Measurements from ENCODE around the gene CD177.
"Not testable (repeated sequence)": the region's sequence is repeated elsewhere in the genome, so short reads cannot be mapped to it uniquely, and the experiment has no call there.

The CD177 gene

DNA sequence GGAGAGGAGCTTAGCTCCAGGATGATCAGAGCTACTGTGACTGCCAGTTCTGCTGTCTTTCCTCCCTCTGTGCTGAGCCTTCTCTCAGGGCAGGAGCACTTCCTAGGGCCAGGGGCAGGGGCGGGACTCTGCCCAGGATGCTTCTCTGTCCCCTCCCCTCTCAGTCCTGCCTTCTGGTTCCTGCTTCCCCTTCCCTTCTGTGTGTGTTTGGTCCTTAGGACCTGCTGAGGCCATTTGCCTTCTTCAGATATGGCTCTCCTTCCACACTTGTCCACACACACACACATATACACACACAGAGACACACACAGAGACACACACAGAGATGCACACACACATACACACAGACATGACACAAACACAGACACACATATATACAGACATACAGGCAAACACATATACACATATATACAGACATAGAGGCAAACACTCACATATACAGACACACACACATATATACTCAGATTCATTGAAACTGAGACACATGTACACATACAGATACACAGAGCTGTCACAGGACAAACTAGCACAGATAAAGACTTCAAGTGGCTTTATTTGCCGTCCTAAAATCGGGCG is 22.0 kb upstream of the CD177 start:
- no peak overlapping the region for H3K4me3 ChIP-seq (ENCODE audit: low read depth, low read length)
- DNase-seq (ENCODE audit: low read depth, low spot score): no peak
- ChIA-PET CTCF (interaction anchor here (1.5 kb wide), 1 partner anchor 11 kb away, joined by 4 read pairs; no protein-coding TSS in a partner anchor), POLR2A (no interaction called here)
- TF ChIP-seq, protein P1, sequence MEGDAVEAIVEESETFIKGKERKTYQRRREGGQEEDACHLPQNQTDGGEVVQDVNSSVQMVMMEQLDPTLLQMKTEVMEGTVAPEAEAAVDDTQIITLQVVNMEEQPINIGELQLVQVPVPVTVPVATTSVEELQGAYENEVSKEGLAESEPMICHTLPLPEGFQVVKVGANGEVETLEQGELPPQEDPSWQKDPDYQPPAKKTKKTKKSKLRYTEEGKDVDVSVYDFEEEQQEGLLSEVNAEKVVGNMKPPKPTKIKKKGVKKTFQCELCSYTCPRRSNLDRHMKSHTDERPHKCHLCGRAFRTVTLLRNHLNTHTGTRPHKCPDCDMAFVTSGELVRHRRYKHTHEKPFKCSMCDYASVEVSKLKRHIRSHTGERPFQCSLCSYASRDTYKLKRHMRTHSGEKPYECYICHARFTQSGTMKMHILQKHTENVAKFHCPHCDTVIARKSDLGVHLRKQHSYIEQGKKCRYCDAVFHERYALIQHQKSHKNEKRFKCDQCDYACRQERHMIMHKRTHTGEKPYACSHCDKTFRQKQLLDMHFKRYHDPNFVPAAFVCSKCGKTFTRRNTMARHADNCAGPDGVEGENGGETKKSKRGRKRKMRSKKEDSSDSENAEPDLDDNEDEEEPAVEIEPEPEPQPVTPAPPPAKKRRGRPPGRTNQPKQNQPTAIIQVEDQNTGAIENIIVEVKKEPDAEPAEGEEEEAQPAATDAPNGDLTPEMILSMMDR (IDR thresholded peaks at IDR 0.05; ENCODE audit: insufficient read depth, low read length, missing control alignments): no peak

DNA sequence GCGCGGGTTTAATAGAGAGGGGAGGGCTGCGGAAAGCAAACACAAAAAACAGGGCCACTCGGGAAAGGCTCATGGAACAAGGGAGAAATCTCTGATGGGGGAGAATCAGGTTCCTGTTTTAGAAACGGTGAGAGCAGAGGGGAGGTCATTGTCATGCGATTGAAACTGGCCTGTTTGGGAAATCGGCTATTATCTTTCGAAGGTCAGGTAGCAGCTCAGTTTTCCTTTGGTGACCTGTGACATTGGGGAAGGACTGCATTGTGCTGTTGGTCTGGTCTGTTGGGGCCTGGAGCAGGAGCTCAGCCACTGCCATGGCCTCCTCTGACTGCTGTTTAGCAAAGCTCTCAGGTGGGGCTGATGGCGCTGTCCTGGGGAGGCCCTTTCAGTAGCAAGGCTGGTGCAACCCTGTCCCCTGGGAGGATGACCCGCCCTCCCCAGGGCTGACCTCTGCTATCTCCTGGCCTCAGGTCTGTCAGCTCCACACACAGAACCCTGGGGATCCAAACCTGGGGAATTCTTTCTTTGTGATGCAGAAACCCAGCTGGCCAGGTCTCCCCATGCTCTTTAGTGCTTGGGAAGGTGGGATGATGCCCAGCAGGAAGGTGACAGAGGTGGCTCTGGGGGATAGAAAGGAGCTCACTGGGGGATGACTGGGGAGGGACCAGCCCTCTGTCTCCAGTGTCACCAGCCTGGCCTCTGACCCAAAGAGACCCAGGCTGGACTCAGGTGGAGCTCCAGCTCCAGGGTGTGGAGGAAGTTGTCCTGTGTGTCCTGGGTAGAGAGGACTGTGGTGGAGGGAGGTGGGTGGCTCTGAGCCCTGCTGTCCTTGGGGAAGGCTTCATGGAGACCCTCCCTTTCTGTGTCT is 21.2 kb upstream of the CD177 start:
- CTCF ChIA-PET: interaction anchor here (1.3 to 1.5 kb wide), 2 partner anchors 12 to 56 kb away, joined by 3 to 4 read pairs; no protein-coding TSS in a partner anchor

DNA sequence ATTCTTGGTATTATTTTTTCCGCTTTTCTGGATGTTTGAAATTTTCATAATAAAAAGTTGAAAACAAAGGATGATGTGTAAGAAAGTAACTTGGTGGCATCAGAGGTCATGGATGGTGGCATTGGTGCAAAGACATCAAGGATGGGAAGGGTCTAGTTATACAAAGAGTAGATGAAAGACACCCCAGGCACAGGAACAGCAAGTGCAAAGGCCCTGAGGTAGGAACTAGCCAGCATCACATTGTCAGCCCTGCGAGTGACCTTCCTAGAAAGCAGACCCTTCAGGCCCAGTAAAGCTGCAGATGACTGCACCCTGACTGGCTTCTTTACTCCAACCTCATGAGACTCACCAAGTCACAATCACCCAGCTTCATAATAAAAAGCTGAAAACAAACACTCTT is 17.0 kb upstream of the CD177 start:
- H3K4me3 ChIP-seq (ENCODE audit: low read depth, low read length); CTCF ChIA-PET; DNase-seq (ENCODE audit: low read depth, low spot score); POLR2A ChIA-PET: not testable (repeated sequence)

More for the DNA sequence above, 21.2 kb upstream of the CD177 start:
- no peak for DNase-seq (ENCODE audit: low read depth, low spot score)
- no peak overlapping the region for H3K4me3 ChIP-seq (ENCODE audit: low read depth, low read length)
- POLR2A ChIA-PET: no interaction called here
- TF ChIP-seq, protein P1 (IDR thresholded peaks at IDR 0.05; ENCODE audit: insufficient read depth, low read length, missing control alignments): no peak

DNA sequence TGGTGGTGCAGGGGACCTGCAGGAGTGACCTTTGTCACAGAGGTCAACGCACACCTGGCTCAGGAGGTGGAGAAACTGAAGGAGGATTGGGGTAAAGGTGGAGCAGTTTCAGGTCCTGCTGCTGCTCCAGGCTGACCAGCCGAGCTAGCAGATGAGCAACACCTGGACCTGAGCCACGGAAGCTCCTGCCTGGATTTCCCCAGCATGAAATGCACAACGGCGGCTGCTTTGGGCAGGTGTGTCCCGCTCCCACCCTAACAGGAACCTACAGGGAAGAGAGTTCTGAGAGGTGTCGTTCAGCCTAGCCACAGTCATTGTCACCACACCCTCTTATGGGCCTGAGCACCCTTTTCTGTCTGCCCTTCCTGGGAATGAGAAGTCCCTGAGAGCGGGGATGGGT is 15.7 kb upstream of the CD177 start:
- CTCF ChIA-PET: no interaction called here
- TF ChIP-seq, protein P1 (IDR thresholded peaks at IDR 0.05; ENCODE audit: insufficient read depth, low read length, missing control alignments): no peak
- POLR2A ChIA-PET: no interaction called here
- no peak overlapping the region for H3K4me3 ChIP-seq (ENCODE audit: low read depth, low read length)
- DNase-seq (ENCODE audit: low read depth, low spot score): no peak

DNA sequence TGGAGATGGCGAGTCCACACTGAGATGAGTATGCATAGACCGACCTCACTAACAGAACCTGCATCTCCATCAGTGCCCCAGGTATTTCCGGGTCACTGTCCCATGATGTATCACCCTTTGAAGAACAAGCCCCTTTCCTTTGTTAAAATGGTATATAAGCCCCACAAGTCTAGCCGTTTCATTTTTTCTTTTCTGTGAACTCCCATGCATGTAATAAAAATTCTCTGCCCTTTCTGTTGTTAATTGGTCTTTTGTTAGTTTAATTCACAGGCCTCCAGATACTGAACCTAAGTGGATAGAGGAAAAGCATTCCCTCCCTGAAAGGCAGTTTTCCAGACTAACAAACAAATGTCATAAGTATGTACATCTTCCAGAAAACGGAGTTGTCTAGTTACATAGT is 15.0 kb upstream of the CD177 start:
- TF ChIP-seq, protein P1 (IDR thresholded peaks at IDR 0.05; ENCODE audit: insufficient read depth, low read length, missing control alignments): no peak
- CTCF ChIA-PET: no interaction called here
- no peak overlapping the region for H3K4me3 ChIP-seq (ENCODE audit: low read depth, low read length)
- DNase-seq (ENCODE audit: low read depth, low spot score): no peak
- POLR2A ChIA-PET: no interaction called here

DNA sequence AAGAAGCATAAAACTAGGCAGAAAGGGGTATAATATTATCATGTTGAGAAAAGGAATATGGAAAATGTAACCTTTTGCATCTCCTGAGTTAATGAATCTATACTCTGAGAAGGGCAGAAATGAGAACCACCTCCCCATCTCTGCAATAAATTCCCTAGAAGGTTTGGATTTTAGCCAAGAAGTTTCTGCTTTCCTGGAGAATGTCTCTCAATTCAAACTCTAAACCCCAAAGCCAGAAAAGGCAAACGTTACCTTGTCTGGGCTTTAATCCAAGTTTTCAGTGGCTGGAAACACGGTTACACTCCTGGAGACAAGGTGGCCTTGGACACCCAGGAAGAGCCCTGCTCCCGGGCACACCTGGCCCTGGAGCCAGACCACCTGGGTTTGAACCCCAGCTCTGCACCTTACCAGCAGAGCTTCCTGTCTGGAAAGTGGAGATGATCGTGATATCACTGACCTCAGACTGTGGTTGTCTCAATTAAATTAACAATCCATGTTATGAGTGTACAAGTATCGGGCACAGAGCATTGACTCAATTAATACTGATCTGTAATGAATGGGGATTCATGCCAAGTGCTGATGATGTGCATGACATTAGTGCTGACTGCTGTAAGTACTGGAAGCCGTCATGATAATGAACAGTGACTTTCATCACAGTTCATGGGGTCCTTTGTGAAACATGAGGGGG is 14.1 kb upstream of the CD177 start:
- DNase-seq (ENCODE audit: low read depth, low spot score); H3K4me3 ChIP-seq (ENCODE audit: low read depth, low read length); CTCF ChIA-PET; POLR2A ChIA-PET: not testable (repeated sequence)

DNA sequence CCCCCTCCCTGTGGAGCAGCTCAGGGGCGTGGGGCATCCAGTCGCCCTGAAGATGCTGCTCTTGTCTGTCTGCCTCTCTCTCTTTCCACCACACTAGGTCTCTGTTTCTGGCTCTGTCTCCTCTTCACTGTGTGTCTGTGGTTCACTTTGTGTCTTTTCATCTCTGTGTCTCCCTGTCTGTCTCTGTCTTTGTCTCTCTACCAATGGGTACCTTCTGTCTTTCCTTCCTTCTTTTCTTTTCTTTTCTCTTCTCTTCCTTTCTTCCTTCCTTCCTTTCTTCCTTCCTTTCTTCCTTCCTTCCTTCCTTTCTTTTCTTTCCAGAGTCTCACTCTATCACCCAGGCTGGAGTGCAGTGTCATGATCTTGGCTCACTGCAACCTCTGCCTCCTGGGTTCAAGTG is 13.4 kb upstream of the CD177 start:
- POLR2A ChIA-PET; H3K4me3 ChIP-seq (ENCODE audit: low read depth, low read length); CTCF ChIA-PET; DNase-seq (ENCODE audit: low read depth, low spot score): not testable (repeated sequence)

DNA sequence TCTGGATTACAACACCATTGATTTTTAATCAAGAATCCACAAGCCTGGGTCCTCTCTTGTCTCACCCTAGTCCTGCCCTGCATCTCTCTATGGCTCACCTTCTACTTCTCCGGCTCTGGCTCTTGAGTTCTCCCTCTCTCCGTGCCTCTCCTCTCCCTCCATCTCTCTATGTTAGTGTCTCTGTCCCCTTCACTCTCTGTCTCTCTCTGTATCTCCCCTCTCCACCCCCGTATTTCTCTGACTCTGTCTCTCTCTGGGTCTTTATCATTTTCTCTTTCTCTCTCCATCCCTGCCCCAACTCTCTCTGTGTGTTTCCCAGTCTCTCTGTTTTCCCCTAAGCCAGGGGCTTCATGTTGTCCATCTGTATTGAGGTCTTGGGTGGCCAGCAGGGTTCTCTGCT is 12.4 kb upstream of the CD177 start:
- CTCF ChIA-PET; DNase-seq (ENCODE audit: low read depth, low spot score); H3K4me3 ChIP-seq (ENCODE audit: low read depth, low read length); POLR2A ChIA-PET: not testable (repeated sequence)

DNA sequence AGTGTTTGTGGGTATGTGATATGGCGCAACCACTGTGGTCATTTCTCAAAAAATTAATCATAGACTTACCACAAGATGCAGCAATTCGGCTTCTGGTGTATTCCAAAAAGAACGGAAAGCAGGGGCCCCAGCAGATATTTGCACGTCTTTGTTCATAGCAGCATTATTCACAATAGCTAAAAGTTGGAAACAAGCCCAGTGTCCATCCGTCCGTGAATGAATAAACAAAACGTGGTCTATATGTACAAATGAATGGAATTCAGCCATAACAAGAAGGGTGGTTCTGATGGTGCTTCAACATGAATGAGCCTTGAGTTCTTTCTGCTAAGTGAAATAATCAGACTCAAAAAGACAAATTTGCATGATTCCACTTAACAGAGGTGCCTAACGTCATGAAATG is 11.4 kb upstream of the CD177 start:
- CTCF ChIA-PET; DNase-seq (ENCODE audit: low read depth, low spot score); H3K4me3 ChIP-seq (ENCODE audit: low read depth, low read length); POLR2A ChIA-PET: not testable (repeated sequence)

DNA sequence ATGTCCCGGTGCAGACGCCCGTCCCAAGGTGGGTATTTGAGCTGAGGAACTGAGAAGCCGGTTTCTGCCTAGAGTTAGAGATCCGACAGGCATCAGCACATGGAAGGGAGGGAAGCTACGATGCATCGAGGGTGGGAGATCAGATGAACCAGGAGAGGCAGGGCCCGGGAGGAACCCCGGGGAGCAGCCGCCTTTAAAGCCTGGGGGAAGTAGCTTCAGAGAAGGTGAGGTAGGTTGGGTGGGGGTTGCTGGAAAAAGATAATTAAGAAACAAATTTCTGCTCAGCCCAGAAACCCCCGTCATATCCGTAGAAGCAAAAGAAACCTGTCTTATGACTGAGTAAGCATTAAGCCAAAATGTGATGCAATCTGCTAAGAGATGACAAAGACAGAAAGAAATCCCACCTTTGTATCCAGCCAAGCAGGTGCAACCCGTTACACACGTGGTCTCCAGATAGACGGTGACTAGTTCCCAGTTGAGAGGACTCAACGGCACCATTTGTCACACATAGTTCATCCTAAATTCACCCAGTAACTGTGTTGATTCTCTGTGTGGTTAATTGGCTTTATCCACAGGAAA is 9.1 kb upstream of the CD177 start:
- CTCF ChIA-PET; POLR2A ChIA-PET; H3K4me3 ChIP-seq (ENCODE audit: low read depth, low read length); DNase-seq (ENCODE audit: low read depth, low spot score): not testable (repeated sequence)

DNA sequence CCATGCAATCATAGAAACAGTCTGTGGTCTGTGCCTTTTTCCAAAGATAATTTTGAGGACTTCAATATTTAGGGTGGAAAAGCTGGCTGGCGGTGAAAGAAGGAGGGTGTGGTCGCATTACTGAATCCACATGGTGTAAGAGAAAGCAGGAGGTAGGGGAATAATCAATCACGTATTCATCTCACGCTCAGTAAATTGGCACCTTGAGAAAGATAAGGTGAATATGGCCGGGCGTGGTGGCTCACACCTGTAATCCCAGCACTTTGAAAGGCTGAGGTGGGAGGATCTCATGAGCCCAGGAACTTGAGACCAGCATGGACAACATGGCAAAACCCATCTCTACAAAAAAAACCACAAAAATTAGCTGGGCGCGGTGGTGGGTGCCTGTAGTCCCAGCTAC is 3.7 kb upstream of the CD177 start:
- POLR2A ChIA-PET: not testable (repeated sequence)

More for the DNA sequence above, 3.7 kb upstream of the CD177 start:
- CTCF ChIA-PET; DNase-seq (ENCODE audit: low read depth, low spot score); H3K4me3 ChIP-seq (ENCODE audit: low read depth, low read length): not testable (repeated sequence)

Measured in AG04449 (cell line).